WTC11 (cell line): ENCODE results near the gene TESK2.

ENCODE experiments used
- GABPB1 ChIP-seq: sonication (generic); formaldehyde crosslinking; IDR thresholded peaks from 2 replicates; pipeline ENCODE4 v1.8.1; 2023; ENCODE audit warnings: mild to moderate bottlenecking, missing genetic modification reagents
- ZNF317 ChIP-seq: sonication (generic); formaldehyde crosslinking; IDR thresholded peaks from 2 replicates; pipeline ENCODE4 v1.8.1; 2023; ENCODE audit warnings: low read depth, mild to moderate bottlenecking, moderate library complexity, missing genetic modification reagents, borderline replicate concordance
- TF ChIP-seq, protein P1 (sequence below): sonication (generic); formaldehyde crosslinking; IDR thresholded peaks from 2 replicates; pipeline ENCODE4 v1.8.1; 2023; ENCODE audit warnings: mild to moderate bottlenecking, missing genetic modification reagents, moderate library complexity
- TF ChIP-seq, protein P2 (sequence below): sonication (generic); formaldehyde crosslinking; IDR thresholded peaks from 2 replicates; pipeline ENCODE4 v1.8.1; 2022; ENCODE audit warnings: low read depth, missing genetic modification reagents, borderline replicate concordance
- TF ChIP-seq, protein P3 (sequence below): sonication (generic); formaldehyde crosslinking; IDR thresholded peaks from 2 replicates; pipeline ENCODE4 v1.8.0; 2022; ENCODE audit warnings: mild to moderate bottlenecking, missing genetic modification reagents
- TF ChIP-seq, protein P4 (sequence below): sonication (generic); formaldehyde crosslinking; IDR thresholded peaks from 2 replicates; pipeline ENCODE4 v1.8.1; 2023; ENCODE audit warnings: mild to moderate bottlenecking, missing genetic modification reagents

DNA sequence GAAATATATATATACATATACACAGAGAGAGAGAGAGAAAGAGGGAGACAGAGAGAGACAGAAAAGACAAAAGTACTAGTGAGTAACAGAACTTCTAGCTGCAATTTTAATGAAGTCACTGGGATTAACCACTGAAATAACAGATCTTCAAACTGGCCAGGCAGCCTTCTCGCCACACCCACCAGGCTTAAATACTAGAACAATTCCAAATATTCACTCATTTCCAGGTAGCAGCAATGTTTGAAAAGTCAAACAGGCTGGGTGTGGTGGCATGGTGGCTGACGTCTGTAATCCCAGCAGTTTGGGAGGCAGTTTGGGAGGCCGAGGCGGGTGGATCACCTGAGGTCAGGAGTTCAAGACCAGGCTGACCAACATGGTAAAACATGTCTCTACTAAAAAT is 25.5 kb upstream of the TESK2 start:
- TF ChIP-seq, protein P1, sequence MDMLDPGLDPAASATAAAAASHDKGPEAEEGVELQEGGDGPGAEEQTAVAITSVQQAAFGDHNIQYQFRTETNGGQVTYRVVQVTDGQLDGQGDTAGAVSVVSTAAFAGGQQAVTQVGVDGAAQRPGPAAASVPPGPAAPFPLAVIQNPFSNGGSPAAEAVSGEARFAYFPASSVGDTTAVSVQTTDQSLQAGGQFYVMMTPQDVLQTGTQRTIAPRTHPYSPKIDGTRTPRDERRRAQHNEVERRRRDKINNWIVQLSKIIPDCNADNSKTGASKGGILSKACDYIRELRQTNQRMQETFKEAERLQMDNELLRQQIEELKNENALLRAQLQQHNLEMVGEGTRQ, result no peak
- TF ChIP-seq, protein P2, sequence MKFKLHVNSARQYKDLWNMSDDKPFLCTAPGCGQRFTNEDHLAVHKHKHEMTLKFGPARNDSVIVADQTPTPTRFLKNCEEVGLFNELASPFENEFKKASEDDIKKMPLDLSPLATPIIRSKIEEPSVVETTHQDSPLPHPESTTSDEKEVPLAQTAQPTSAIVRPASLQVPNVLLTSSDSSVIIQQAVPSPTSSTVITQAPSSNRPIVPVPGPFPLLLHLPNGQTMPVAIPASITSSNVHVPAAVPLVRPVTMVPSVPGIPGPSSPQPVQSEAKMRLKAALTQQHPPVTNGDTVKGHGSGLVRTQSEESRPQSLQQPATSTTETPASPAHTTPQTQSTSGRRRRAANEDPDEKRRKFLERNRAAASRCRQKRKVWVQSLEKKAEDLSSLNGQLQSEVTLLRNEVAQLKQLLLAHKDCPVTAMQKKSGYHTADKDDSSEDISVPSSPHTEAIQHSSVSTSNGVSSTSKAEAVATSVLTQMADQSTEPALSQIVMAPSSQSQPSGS (CRISPR knock-in tag), result no peak
- TF ChIP-seq, protein P3, sequence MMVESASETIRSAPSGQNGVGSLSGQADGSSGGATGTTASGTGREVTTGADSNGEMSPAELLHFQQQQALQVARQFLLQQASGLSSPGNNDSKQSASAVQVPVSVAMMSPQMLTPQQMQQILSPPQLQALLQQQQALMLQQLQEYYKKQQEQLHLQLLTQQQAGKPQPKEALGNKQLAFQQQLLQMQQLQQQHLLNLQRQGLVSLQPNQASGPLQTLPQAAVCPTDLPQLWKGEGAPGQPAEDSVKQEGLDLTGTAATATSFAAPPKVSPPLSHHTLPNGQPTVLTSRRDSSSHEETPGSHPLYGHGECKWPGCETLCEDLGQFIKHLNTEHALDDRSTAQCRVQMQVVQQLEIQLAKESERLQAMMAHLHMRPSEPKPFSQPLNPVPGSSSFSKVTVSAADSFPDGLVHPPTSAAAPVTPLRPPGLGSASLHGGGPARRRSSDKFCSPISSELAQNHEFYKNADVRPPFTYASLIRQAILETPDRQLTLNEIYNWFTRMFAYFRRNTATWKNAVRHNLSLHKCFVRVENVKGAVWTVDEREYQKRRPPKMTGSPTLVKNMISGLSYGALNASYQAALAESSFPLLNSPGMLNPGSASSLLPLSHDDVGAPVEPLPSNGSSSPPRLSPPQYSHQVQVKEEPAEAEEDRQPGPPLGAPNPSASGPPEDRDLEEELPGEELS, result no peak
- TF ChIP-seq GABPB1 (no peak), ZNF317 (CRISPR knock-in tag) (no peak)
- TF ChIP-seq, protein P4, sequence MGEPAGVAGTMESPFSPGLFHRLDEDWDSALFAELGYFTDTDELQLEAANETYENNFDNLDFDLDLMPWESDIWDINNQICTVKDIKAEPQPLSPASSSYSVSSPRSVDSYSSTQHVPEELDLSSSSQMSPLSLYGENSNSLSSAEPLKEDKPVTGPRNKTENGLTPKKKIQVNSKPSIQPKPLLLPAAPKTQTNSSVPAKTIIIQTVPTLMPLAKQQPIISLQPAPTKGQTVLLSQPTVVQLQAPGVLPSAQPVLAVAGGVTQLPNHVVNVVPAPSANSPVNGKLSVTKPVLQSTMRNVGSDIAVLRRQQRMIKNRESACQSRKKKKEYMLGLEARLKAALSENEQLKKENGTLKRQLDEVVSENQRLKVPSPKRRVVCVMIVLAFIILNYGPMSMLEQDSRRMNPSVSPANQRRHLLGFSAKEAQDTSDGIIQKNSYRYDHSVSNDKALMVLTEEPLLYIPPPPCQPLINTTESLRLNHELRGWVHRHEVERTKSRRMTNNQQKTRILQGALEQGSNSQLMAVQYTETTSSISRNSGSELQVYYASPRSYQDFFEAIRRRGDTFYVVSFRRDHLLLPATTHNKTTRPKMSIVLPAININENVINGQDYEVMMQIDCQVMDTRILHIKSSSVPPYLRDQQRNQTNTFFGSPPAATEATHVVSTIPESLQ (CRISPR knock-in tag), result no peak
